ENCODE results near the gene GIT2.
"Not testable (repeated sequence)": the region's sequence is repeated elsewhere in the genome, so short reads cannot be mapped to it uniquely, and the experiment has no call there.

GIT2 gene

GRCh38 chr12:109944561-109945359 lies 51.4 kb downstream of the GIT2 start:
- no peak for DNase-seq (ENCODE audit: low spot score)

- DNase-seq (ENCODE audit: low spot score): no peak
These were observed 52.4 kb downstream of the GIT2 start for GRCh38 chr12:109943811-109944210.

- DNase-seq (ENCODE audit: low spot score): no peak
These were observed 55.7 kb downstream of the GIT2 start for GRCh38 chr12:109940339-109940923.

GRCh38 chr12:109939504-109939903 lies 56.7 kb downstream of the GIT2 start:
- DNase-seq (ENCODE audit: low spot score): no peak

- DNase-seq (ENCODE audit: low spot score): no peak
These were observed 57.2 kb downstream of the GIT2 start for GRCh38 chr12:109938947-109939346.

- DNase-seq (ENCODE audit: low spot score): no peak
These were observed 58.8 kb downstream of the GIT2 start for GRCh38 chr12:109937371-109937770.

- DNase-seq (ENCODE audit: low spot score): no peak
These were observed 62.1 kb downstream of the GIT2 start for GRCh38 chr12:109934026-109934425.

- DNase-seq (ENCODE audit: low spot score): no peak
These were observed 63.2 kb downstream of the GIT2 start for GRCh38 chr12:109932878-109933503.

GRCh38 chr12:109931143-109931542 lies 65.0 kb downstream of the GIT2 start:
- DNase-seq (ENCODE audit: low spot score): no peak

- DNase-seq (ENCODE audit: low spot score): no peak
These were observed 66.0 kb downstream of the GIT2 start for GRCh38 chr12:109930028-109930800.

GRCh38 chr12:109929326-109929725 lies 66.8 kb downstream of the GIT2 start:
- DNase-seq (ENCODE audit: low spot score): not testable (repeated sequence)

- DNase-seq (ENCODE audit: low spot score): no peak
These were observed 68.0 kb downstream of the GIT2 start for GRCh38 chr12:109928058-109928656.

- peak; percentile 34 for DNase-seq (ENCODE audit: low spot score)
These were observed 68.5 kb downstream of the GIT2 start for GRCh38 chr12:109927622-109928021.

- DNase-seq (ENCODE audit: low spot score): no peak
These were observed 69.5 kb downstream of the GIT2 start for GRCh38 chr12:109926488-109927210.

GRCh38 chr12:109926016-109926415 lies 70.2 kb downstream of the GIT2 start:
- no peak for DNase-seq (ENCODE audit: low spot score)

- DNase-seq (ENCODE audit: low spot score): no peak
These were observed 70.9 kb downstream of the GIT2 start for GRCh38 chr12:109925185-109925840.

- no peak for DNase-seq (ENCODE audit: low spot score)
These were observed 72.5 kb downstream of the GIT2 start for GRCh38 chr12:109923481-109924245.

GRCh38 chr12:109923038-109923437 lies 73.1 kb downstream of the GIT2 start:
- DNase-seq (ENCODE audit: low spot score): no peak

- no peak for DNase-seq (ENCODE audit: low spot score)
These were observed 74.2 kb downstream of the GIT2 start for GRCh38 chr12:109921982-109922381.

- no peak for DNase-seq (ENCODE audit: low spot score)
These were observed 75.8 kb downstream of the GIT2 start for GRCh38 chr12:109920261-109920780.
